HEK293 (cell line): ENCODE measurements around the gene PROM2.

ENCODE experiments used
- CTCF ChIA-PET: fragments of 350-600 bp; formaldehyde crosslinking; extraction: SDS; loops from one replicate; lab custom pipeline; 2021; ENCODE audit warnings: antibody characterized with exemption; lab: Yijun Ruan, JAX
- POLR2A ChIA-PET: fragments of 300-600 bp; formaldehyde crosslinking; extraction: SDS; loops from one replicate; lab custom pipeline; 2020; ENCODE audit warnings: antibody characterized with exemption, inconsistent platforms; lab: Yijun Ruan, JAX
- H3K27ac ChIP-seq: fragments of 200-500 bp; sonication (Bioruptor generic); 2 replicates; pipeline ENCODE4 v1.5.1; 2014; ENCODE audit warnings: low read depth, low read length, control low read depth, inconsistent platforms; ENCODE audit errors: extremely low read depth
- H3K36me3 ChIP-seq, 2 experiments: fragments of 200-500 bp in 1 of 2; sonication (Bioruptor generic) in 1 of 2; 1 replicate in 1 of 2; 2 replicates in 1 of 2; pipeline ENCODE4 v1.5.1; 2014 to 2017; ENCODE audit warnings: inconsistent platforms in 2 of 2, low read length in 2 of 2; ENCODE audit not compliant: control insufficient read depth in 2 of 2, insufficient read depth in 1 of 2
- H3K4me1 ChIP-seq: fragments of 200-500 bp; sonication (Bioruptor generic); 2 replicates; pipeline ENCODE4 v1.5.1; 2014; ENCODE audit warnings: mild to moderate bottlenecking, low read length, inconsistent platforms; ENCODE audit not compliant: control insufficient read depth, insufficient read depth
- H3K4me3 ChIP-seq: 2 replicates; pipeline ENCODE4 v1.5.1; 2011; ENCODE audit warnings: low read depth, mild to moderate bottlenecking, control low read depth, low read length, moderate library complexity
- H3K9me3 ChIP-seq: fragments of 200-500 bp; sonication (Bioruptor generic); 2 replicates; pipeline ENCODE4 v1.5.1; 2014; ENCODE audit warnings: low read depth, low read length, inconsistent platforms; ENCODE audit not compliant: control insufficient read depth, insufficient read depth
- AEBP2 ChIP-seq: fragments of 450-650 bp; formaldehyde crosslinking; IDR thresholded peaks from 2 replicates; pipeline ENCODE4 v1.5.1; 2016; ENCODE audit warnings: missing biosample characterization, missing genetic modification characterization, borderline replicate concordance
- MEIS1 ChIP-seq: sonication (generic); formaldehyde crosslinking; IDR thresholded peaks from 2 replicates; pipeline ENCODE4 v1.8.1; 2022; ENCODE audit warnings: missing genetic modification reagents, mild to moderate bottlenecking, borderline replicate concordance
- SALL2 ChIP-seq: fragments of 450-650 bp; formaldehyde crosslinking; IDR thresholded peaks from 2 replicates; pipeline ENCODE4 v1.5.0; 2017; ENCODE audit warnings: missing biosample characterization, mild to moderate bottlenecking, missing genetic modification characterization, borderline replicate concordance
- SETDB1 ChIP-seq: IDR thresholded peaks from one replicate; pipeline ENCODE4 v1.6.1; 2017; ENCODE audit warnings: mild to moderate bottlenecking, low read length, moderate library complexity, mixed read lengths; ENCODE audit not compliant: insufficient read length
- ZBTB26 ChIP-seq: fragments of 450-650 bp; formaldehyde crosslinking; optimal IDR thresholded peaks from 2 replicates; pipeline ENCODE3; 2016; ENCODE audit warnings: missing biosample characterization, mild to moderate bottlenecking, missing genetic modification characterization
- ZIC2 ChIP-seq: fragments of 450-650 bp; formaldehyde crosslinking; IDR thresholded peaks from 2 replicates; pipeline ENCODE4 v1.5.1; 2016; ENCODE audit warnings: missing biosample characterization, missing genetic modification characterization
- ZNF132 ChIP-seq: fragments of 450-650 bp; formaldehyde crosslinking; IDR thresholded peaks from 2 replicates; pipeline ENCODE4 v1.5.1; 2017; ENCODE audit warnings: missing biosample characterization, missing genetic modification characterization, borderline replicate concordance
- ZNF155 ChIP-seq: fragments of 450-650 bp; formaldehyde crosslinking; IDR thresholded peaks from 2 replicates; pipeline ENCODE4 v1.5.1; 2016; ENCODE audit warnings: missing biosample characterization, missing genetic modification characterization
- ZNF184 ChIP-seq: fragments of 450-650 bp; IDR thresholded peaks from 2 replicates; pipeline ENCODE4 v1.5.1; 2018; ENCODE audit warnings: missing biosample characterization, mild to moderate bottlenecking, missing genetic modification characterization
- ZNF202 ChIP-seq: fragments of 450-650 bp; formaldehyde crosslinking; IDR thresholded peaks from 2 replicates; pipeline ENCODE4 v1.5.1; 2016; ENCODE audit warnings: missing biosample characterization, missing genetic modification characterization, borderline replicate concordance
- ZNF426 ChIP-seq: fragments of 450-650 bp; formaldehyde crosslinking; IDR thresholded peaks from 2 replicates; pipeline ENCODE4 v1.5.1; 2017; ENCODE audit warnings: missing biosample characterization, missing genetic modification characterization, mild to moderate bottlenecking, inconsistent platforms, moderate library complexity
- ZNF501 ChIP-seq: fragments of 450-650 bp; formaldehyde crosslinking; IDR thresholded peaks from 2 replicates; pipeline ENCODE4 v1.5.1; 2016; ENCODE audit warnings: missing biosample characterization, missing genetic modification characterization
- ZNF521 ChIP-seq: fragments of 450-650 bp; formaldehyde crosslinking; IDR thresholded peaks from 2 replicates; pipeline ENCODE4 v1.5.1; 2017; ENCODE audit warnings: missing biosample characterization, mild to moderate bottlenecking, missing genetic modification characterization
- ZNF585B ChIP-seq: fragments of 450-650 bp; formaldehyde crosslinking; IDR thresholded peaks from 2 replicates; pipeline ENCODE4 v1.5.1; 2016; ENCODE audit warnings: missing biosample characterization, missing genetic modification characterization
- ZNF596 ChIP-seq: fragments of 450-650 bp; IDR thresholded peaks from 2 replicates; pipeline ENCODE4 v1.5.0; 2018; ENCODE audit warnings: missing biosample characterization, mild to moderate bottlenecking, missing genetic modification characterization, moderate library complexity
- ZNF658 ChIP-seq: fragments of 450-650 bp; formaldehyde crosslinking; IDR thresholded peaks from 2 replicates; pipeline ENCODE4; 2016; ENCODE audit warnings: missing biosample characterization, missing genetic modification characterization
- ZNF785 ChIP-seq: fragments of 450-650 bp; formaldehyde crosslinking; IDR thresholded peaks from 2 replicates; pipeline ENCODE4 v1.5.1; 2016; ENCODE audit warnings: missing biosample characterization, missing genetic modification characterization
- TF ChIP-seq, protein P1 (sequence below): fragments of 450-650 bp; formaldehyde crosslinking; IDR thresholded peaks from 2 replicates; pipeline ENCODE4 v1.5.1; 2016; ENCODE audit warnings: missing biosample characterization, missing genetic modification characterization
- TF ChIP-seq, protein P2 (sequence below): fragments of 450-650 bp; formaldehyde crosslinking; IDR thresholded peaks from 2 replicates; pipeline ENCODE4 v1.5.1; 2017; ENCODE audit warnings: missing biosample characterization, missing genetic modification characterization

The PROM2 gene

DNA sequence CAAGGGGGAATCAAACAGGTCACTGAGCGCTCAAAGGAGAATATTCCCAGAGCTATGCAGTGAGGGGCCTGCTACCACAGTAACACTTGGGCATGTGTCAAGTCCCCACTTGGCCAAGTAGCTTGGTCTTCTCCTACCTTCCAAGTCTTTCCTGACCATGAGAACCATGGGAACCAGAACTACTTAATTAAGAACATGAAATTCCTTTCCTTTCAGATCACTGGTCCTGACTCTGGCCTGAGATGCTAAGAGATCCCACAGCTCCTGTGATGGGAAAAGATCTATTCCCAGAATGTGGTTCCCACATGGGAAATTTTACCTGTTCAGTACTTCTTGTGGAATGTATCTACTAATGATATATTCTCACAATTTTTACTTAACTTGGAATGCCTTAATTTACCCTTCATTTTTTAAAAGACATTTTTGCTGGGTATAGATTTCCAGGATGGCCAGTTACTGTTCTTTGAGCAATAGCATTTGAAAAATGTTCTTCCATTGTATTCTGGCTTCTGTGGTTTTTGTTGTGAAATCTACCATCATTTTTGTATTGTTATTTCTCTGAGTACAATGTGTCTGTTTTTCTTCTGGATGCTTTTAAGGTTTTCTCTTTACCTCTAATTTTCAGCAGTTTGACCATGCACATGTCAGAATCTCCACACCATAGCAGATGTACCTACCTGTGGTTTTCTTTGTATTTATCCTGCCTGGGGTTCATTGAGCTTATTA is 60.8 kb downstream of the PROM2 start:
- ChIA-PET POLR2A (interaction anchor here (1.0 to 1.1 kb wide), 2 partner anchors 8 to 170 kb away, joined by 3 read pairs; partner anchors contain the start of gene ZNF2), CTCF (interaction anchor here (1.0 to 3.6 kb wide), 3 partner anchors 10 to 104 kb away, joined by 3 to 34 read pairs (median 3); no protein-coding TSS in a partner anchor)
- TF ChIP-seq ZNF426 (tag by site-specific recombination) (no peak), ZNF596 (tag by site-specific recombination) (no peak), ZBTB26 (no peak), MEIS1 (CRISPR knock-in tag) (no peak), ZNF585B (tag by site-specific recombination) (no peak), ZNF501 (tag by site-specific recombination) (no peak), ZNF785 (tag by site-specific recombination) (no peak), SALL2 (tag by site-specific recombination) (no peak), ZNF658 (no peak), ZIC2 (tag by site-specific recombination) (no peak), SETDB1 (no peak), ZNF132 (tag by site-specific recombination) (no peak), ZNF184 (tag by site-specific recombination) (no peak), AEBP2 (tag by site-specific recombination) (no peak), ZNF202 (tag by site-specific recombination) (no peak), ZNF521 (tag by site-specific recombination) (no peak), ZNF155 (tag by site-specific recombination) (no peak)
- TF ChIP-seq, protein P1, sequence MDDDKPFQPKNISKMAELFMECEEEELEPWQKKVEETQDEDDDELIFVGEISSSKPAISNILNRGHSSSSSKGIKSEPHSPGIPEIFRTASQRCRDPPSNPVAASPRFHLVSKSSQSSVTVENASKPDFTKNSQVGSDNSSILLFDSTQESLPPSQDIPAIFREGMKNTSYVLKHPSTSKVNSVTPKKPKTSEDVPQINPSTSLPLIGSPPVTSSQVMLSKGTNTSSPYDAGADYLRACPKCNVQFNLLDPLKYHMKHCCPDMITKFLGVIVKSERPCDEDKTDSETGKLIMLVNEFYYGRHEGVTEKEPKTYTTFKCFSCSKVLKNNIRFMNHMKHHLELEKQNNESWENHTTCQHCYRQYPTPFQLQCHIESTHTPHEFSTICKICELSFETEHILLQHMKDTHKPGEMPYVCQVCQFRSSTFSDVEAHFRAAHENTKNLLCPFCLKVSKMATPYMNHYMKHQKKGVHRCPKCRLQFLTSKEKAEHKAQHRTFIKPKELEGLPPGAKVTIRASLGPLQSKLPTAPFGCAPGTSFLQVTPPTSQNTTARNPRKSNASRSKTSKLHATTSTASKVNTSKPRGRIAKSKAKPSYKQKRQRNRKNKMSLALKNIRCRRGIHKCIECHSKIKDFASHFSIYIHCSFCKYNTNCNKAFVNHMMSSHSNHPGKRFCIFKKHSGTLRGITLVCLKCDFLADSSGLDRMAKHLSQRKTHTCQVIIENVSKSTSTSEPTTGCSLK (tag by site-specific recombination) = no peak
- TF ChIP-seq, protein P2, sequence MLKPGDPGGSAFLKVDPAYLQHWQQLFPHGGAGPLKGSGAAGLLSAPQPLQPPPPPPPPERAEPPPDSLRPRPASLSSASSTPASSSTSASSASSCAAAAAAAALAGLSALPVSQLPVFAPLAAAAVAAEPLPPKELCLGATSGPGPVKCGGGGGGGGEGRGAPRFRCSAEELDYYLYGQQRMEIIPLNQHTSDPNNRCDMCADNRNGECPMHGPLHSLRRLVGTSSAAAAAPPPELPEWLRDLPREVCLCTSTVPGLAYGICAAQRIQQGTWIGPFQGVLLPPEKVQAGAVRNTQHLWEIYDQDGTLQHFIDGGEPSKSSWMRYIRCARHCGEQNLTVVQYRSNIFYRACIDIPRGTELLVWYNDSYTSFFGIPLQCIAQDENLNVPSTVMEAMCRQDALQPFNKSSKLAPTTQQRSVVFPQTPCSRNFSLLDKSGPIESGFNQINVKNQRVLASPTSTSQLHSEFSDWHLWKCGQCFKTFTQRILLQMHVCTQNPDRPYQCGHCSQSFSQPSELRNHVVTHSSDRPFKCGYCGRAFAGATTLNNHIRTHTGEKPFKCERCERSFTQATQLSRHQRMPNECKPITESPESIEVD (tag by site-specific recombination) = no peak
- H3K4me1 ChIP-seq = peaks cover 14% of the 10 kb centered on the region
- H3K27ac ChIP-seq = no peak overlapping the region
- H3K4me3 ChIP-seq = no peak overlapping the region
- H3K9me3 ChIP-seq = no peaks in the 10 kb centered on the region
- no peaks in the 10 kb centered on the region for H3K36me3 ChIP-seq
